ENCODE results near the gene OR51G2.
"Not testable (repeated sequence)": the region's sequence is repeated elsewhere in the genome, so short reads cannot be mapped to it uniquely, and the experiment has no call there.

Gene OR51G2

GRCh38 chr11:4919250-4919649 is at the start of gene OR51G2:
OR51G2 (minus strand) TSS chr11:4919350; CDS start chr11:4915663, 3,687 bp downstream.
- DNase-seq: no peak

DNA sequence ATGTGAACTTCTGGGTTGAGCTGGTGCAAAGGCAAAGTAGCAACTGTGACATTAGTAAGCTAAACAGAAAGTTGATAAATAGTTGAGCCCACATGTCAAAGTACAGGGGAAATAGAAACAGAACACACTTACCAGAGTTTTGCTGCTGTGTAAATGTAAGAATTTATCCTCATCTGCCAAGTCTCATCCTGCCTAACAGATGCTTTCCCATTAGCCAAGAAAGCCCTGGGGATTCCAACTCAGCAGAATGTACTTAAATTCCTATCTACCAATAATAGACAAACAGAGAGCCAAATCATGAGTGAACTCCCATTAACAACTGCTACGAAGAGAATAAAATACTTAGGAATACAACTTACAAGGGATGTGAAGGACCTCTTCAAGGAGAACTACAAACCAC is 43.7 kb upstream of the OR51G2 start:
- DNase-seq: no peak

GRCh38 chr11:4960877-4961276 is 41.7 kb upstream of the OR51G2 start:
- no peak for DNase-seq

- no peak for DNase-seq
Measured at GRCh38 chr11:4957396-4957795, 38.2 kb upstream of the OR51G2 start.

DNA sequence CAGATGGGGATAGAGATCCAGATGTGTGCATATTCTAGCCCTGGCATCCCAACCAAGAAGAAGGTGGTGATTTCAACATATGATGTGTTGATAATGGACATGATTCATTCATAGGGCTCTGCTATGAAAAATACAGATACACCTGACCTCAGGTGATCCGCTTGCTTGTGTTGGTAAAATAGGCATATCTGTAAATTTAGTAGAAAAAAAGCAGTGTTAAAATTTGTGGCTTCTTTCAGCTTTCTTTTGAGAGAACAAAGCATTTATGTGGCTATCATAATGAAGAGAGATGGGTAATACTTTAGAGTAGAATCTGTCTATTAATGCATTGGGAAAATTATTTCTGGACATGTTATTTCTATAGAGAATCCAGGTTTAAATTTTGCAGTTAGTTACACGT is 36.5 kb upstream of the OR51G2 start, which contains the start of gene OR51A2:
Gene OR51A2 (minus strand): TSS at position 101 of the 400 bp plus-strand sequence. CDS start 0 bp downstream, at position 101.
- not testable (repeated sequence) for DNase-seq

DNA sequence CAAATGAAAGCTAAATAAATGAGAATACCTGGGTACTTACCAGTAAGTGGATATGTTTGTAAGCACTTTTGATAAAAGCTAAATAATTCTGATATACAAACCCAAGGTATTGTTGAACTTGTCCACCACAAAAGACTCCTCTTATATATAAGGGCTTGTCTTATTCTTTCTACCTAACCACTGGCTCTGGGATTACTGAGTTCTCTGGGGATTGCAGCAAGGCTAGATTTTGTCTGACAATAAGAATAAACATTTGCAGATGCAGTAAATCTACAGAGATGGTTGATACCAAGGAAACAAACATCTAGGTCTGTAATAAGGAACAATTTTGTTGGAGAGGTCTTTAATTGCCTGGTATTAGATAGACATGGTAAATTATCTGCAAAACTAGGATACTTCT is 28.4 kb upstream of the OR51G2 start, which contains the start of gene OR51A4:
Gene OR51A4 (minus strand): TSS at position 101 of the 400 bp plus-strand sequence. CDS start 505 bp downstream, outside the sequence.
- DNase-seq: no peak

DNA sequence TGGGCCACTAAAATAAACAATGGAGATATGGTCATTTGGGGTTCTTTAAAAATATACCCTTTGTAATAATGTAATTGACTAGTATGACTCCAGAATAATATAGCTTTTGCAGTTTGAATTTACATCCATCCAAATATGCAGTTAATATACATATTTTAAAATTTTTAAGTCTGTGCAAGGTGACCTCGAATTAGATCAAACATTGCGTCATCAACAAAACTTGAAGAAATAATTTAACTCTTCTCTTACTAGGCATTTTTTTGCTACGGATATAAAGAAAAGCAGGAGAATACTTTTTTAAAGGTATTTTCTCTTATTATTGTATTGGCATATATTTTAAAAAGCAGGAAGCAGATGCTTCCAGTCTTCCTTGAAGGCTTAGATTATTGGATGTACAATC is 17.6 kb upstream of the OR51G2 start:
- no peak for DNase-seq

- DNase-seq: no peak
Measured at GRCh38 chr11:4932751-4933150, 13.6 kb upstream of the OR51G2 start.

GRCh38 chr11:4926608-4927007 is 7.5 kb upstream of the OR51G2 start:
- DNase-seq: no peak

GRCh38 chr11:4924239-4924638 is 5.1 kb upstream of the OR51G2 start, which contains the start of gene OR51G1:
OR51G1 (minus strand) TSS chr11:4924339; CDS start chr11:4924339, 0 bp downstream.
- DNase-seq: no peak

GRCh38 chr11:4922304-4922703 is 3.2 kb upstream of the OR51G2 start:
- DNase-seq: no peak

DNA sequence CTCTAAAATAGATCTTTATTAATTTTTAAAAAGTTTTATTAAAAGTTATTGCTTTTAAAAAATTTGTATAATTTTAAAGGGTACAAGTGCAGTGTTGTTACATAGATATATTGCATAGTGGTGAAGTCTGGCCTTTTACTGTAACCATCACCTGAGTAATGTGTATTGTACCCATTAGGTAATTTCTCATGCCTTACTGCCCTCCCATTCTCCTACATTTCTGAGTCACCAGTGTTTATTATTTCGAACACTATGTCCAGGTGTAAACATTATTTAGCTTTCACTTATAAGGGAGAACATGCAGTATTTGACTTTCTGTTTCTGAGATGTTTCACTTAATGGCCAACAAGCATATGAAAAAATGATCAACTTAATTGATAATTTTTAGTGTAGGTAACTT is 2.6 kb upstream of the OR51G2 start:
- no peak for DNase-seq

- no peak for DNase-seq
Measured at GRCh38 chr11:4916581-4916980, 2.6 kb downstream of the OR51G2 start.

GRCh38 chr11:4903484-4903883 is 15.7 kb downstream of the OR51G2 start, which contains the start of gene OR51A7:
OR51A7 (plus strand) TSS chr11:4903783; CDS start chr11:4907370, 3,587 bp downstream.
- DNase-seq: no peak

DNA sequence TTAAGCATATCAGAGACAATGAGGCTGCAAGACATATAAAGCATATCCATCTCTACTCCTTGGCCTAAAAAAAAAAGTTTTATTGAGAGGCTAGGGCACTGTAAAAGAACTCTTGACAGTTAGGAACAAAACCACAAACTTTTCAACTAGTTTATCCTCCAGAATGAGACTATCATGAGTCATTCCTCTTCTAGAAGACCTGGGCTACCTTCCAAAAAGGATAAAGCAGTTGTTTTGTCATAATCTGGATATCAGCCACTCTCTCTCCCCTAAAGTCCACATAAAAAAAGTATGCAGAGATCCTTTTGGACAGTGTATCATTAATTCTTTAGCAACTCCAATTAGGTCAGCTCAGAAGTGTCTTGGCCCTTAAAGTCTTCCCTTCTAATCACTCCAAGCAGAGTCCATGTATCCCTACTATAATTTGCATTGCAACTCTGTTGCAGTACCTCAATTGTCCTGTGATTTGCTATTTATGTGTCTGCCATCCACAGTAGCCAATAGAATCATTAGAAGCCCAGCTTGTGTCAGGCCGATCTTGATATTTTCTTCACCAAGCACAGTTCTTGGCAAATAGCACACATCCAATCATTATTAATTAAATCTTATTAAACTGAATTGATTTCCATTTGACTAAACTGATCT is 27.0 kb downstream of the OR51G2 start:
- DNase-seq: no peak

GRCh38 chr11:4890279-4890678 is 28.9 kb downstream of the OR51G2 start:
- DNase-seq: no peak

DNA sequence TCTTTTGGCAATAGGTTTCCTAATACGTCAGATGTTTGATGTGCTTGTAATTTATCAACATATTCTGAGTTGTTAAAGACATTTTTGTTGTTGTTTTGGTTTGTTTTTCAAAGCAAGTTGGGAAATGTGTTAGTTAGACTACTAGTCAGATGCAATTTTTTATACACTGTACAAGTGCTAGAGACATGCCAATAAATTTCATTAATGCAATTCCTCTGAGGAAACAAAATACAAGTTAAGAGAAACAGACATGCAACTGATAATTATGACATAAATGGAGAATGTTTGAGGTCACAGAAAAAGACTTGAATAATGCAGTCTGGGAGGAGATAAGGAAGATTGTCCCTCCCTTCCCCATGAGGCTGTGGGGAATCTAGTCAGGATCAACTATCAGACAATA is 31.6 kb downstream of the OR51G2 start:
- no peak for DNase-seq

GRCh38 chr11:4886186-4886585 is 33.0 kb downstream of the OR51G2 start:
- DNase-seq: no peak

GRCh38 chr11:4884361-4884760 is 34.8 kb downstream of the OR51G2 start:
- DNase-seq: no peak

- no peak for DNase-seq
Measured at GRCh38 chr11:4882543-4882942, 36.6 kb downstream of the OR51G2 start.

GRCh38 chr11:4881860-4882500 is 37.2 kb downstream of the OR51G2 start, which contains the start of gene OR51T1:
OR51T1 (plus strand) TSS chr11:4881900; CDS start chr11:4881900, 0 bp downstream.
- no peak for DNase-seq

- no peak for DNase-seq
Measured at GRCh38 chr11:4881188-4881587, 38.0 kb downstream of the OR51G2 start.

- no peak for DNase-seq
Measured at GRCh38 chr11:4865855-4866254, 53.3 kb downstream of the OR51G2 start.

GRCh38 chr11:4863876-4864275 is 55.3 kb downstream of the OR51G2 start:
- no peak for DNase-seq
